PFSK-1 (cell line): ENCODE data around the gene RPS6KA5.

Source experiments
- FOXP2 ChIP-seq: optimal IDR thresholded peaks from 2 replicates; pipeline ENCODE3; 2011; ENCODE audit warnings: borderline replicate concordance, control low read depth, inconsistent platforms; ENCODE audit not compliant: insufficient read depth; ENCODE audit errors: extremely low read length, extremely low read depth
- POLR2AphosphoS5 ChIP-seq: IDR thresholded peaks from 2 replicates; pipeline ENCODE4 v1.6.1; 2012; ENCODE audit warnings: low read depth, mild to moderate bottlenecking, control low read depth, low read length, moderate library complexity
- REST ChIP-seq, 2 experiments: IDR thresholded peaks; 2 replicates each; pipeline versions ENCODE4 v1.6.1 to v1.8.0; 2011 to 2012; ENCODE audit warnings: low read depth in 2 of 2, low read length in 2 of 2, control low read depth in 1 of 2, inconsistent platforms in 1 of 2, mild to moderate bottlenecking in 1 of 2, moderate library complexity in 1 of 2; ENCODE audit not compliant: insufficient read depth in 1 of 2
- SIN3A ChIP-seq: IDR thresholded peaks from 2 replicates; pipeline ENCODE4 v1.6.1; 2012; ENCODE audit warnings: mild to moderate bottlenecking, low read length, moderate library complexity, borderline replicate concordance; ENCODE audit not compliant: insufficient read depth
- TAF1 ChIP-seq: IDR thresholded peaks from 2 replicates; pipeline ENCODE4 v1.6.1; 2012; ENCODE audit warnings: low read length, control low read depth, borderline replicate concordance; ENCODE audit not compliant: insufficient read depth

The RPS6KA5 gene

GRCh38 chr14:91015435-91015834 is 45.0 kb downstream of the RPS6KA5 start:
- TF ChIP-seq FOXP2, result no peak
- TF ChIP-seq REST (IDR thresholded peaks at IDR 0.05; ENCODE audit: insufficient read depth in 1 of 2, low read depth in 2 of 2, low read length in 2 of 2), result no peak
- no peak for TF ChIP-seq POLR2AphosphoS5
- no peak for TF ChIP-seq SIN3A
- TF ChIP-seq TAF1, result no peak

GRCh38 chr14:91012045-91012444 is 48.4 kb downstream of the RPS6KA5 start:
- TF ChIP-seq REST (IDR thresholded peaks at IDR 0.05; ENCODE audit: insufficient read depth in 1 of 2, low read depth in 2 of 2, low read length in 2 of 2), result no peak
- no peak for TF ChIP-seq FOXP2

- no peak for TF ChIP-seq FOXP2
- no peak for TF ChIP-seq POLR2AphosphoS5
- no peak for TF ChIP-seq SIN3A
- no peak for TF ChIP-seq REST (IDR thresholded peaks at IDR 0.05; ENCODE audit: insufficient read depth in 1 of 2, low read depth in 2 of 2, low read length in 2 of 2)
These were observed 50.3 kb downstream of the RPS6KA5 start for GRCh38 chr14:91010153-91010533.

GRCh38 chr14:91009501-91010152 is 50.8 kb downstream of the RPS6KA5 start:
- TF ChIP-seq TAF1 (no peak), REST (IDR thresholded peaks at IDR 0.05; ENCODE audit: insufficient read depth in 1 of 2, low read depth in 2 of 2, low read length in 2 of 2) (no peak), FOXP2 (no peak), POLR2AphosphoS5 (no peak), SIN3A (no peak)
